RPMI8226 (cell line): Measurements from ENCODE around the gene RBMS3.

ENCODE experiments used
- DNase-seq: peaks from one replicate; pipeline ENCODE4 v3.0.0-alpha.2; 2015

Gene RBMS3

GRCh38 chr3:29922992-29923746 lies 642.3 kb downstream of the RBMS3 start:
- DNase-seq = no peak

- no peak for DNase-seq
Observed at GRCh38 chr3:29924783-29925561, 644.1 kb downstream of the RBMS3 start.

- DNase-seq = no peak
Observed at GRCh38 chr3:29926378-29926777, 645.5 kb downstream of the RBMS3 start.

GRCh38 chr3:29932696-29933325 lies 651.9 kb downstream of the RBMS3 start:
- DNase-seq = no peak

- no peak for DNase-seq
Observed at GRCh38 chr3:29933802-29934490, 653.1 kb downstream of the RBMS3 start.

GRCh38 chr3:29934751-29935150 lies 653.9 kb downstream of the RBMS3 start:
- DNase-seq = no peak

GRCh38 chr3:29936054-29936453 lies 655.2 kb downstream of the RBMS3 start:
- DNase-seq = no peak

GRCh38 chr3:29936766-29937165 lies 655.9 kb downstream of the RBMS3 start:
- DNase-seq = no peak

GRCh38 chr3:29937185-29937584 lies 656.3 kb downstream of the RBMS3 start:
- no peak for DNase-seq

- DNase-seq = no peak
Observed at GRCh38 chr3:29940759-29941323, 660.0 kb downstream of the RBMS3 start.

- no peak for DNase-seq
Observed at GRCh38 chr3:29942297-29942696, 661.4 kb downstream of the RBMS3 start.

- DNase-seq = no peak
Observed at GRCh38 chr3:29949131-29949530, 668.3 kb downstream of the RBMS3 start.

GRCh38 chr3:29949940-29950616 lies 669.2 kb downstream of the RBMS3 start:
- no peak for DNase-seq

GRCh38 chr3:29952431-29952830 lies 671.6 kb downstream of the RBMS3 start:
- DNase-seq = no peak

- no peak for DNase-seq
Observed at GRCh38 chr3:29955413-29955812, 674.5 kb downstream of the RBMS3 start.

- no peak for DNase-seq
Observed at GRCh38 chr3:29958816-29959215, 677.9 kb downstream of the RBMS3 start.

- no peak for DNase-seq
Observed at GRCh38 chr3:29971895-29972294, 691.0 kb downstream of the RBMS3 start.

GRCh38 chr3:29972320-29972993 lies 691.6 kb downstream of the RBMS3 start:
- no peak for DNase-seq

- DNase-seq = no peak
Observed at GRCh38 chr3:29973763-29974162, 692.9 kb downstream of the RBMS3 start.

GRCh38 chr3:29976871-29977270 lies 696.0 kb downstream of the RBMS3 start:
- DNase-seq = no peak

GRCh38 chr3:29977360-29977759 lies 696.5 kb downstream of the RBMS3 start:
- DNase-seq = no peak

- DNase-seq = no peak
Observed at GRCh38 chr3:29978036-29978435, 697.2 kb downstream of the RBMS3 start.
